GM06990 (cell line): ENCODE measurements around the gene TPPP.

Source experiments
- DNase-seq: peaks from one replicate; pipeline ENCODE4 v3.0.0-alpha.2; 2011; ENCODE audit not compliant: insufficient read length; ENCODE audit errors: extremely low read depth
- H3K27me3 ChIP-seq: replicated peaks from 2 replicates; pipeline ENCODE4 v1.6.0; 2011; ENCODE audit warnings: low read length; ENCODE audit not compliant: control insufficient read depth, insufficient read depth
- H3K36me3 ChIP-seq: 2 replicates; pipeline ENCODE4 v1.5.1; 2011; ENCODE audit warnings: low read length; ENCODE audit not compliant: control insufficient read depth, insufficient read depth
- H3K4me3 ChIP-seq: replicated peaks from 2 replicates; pipeline ENCODE4 v1.5.1; 2011; ENCODE audit warnings: low read depth, mild to moderate bottlenecking, control low read depth, low read length
- TF ChIP-seq, protein P1 (sequence below): IDR thresholded peaks from 2 replicates; pipeline ENCODE4 v1.5.1; 2011; ENCODE audit warnings: low read length, control low read depth, mild to moderate bottlenecking, inconsistent platforms; ENCODE audit not compliant: insufficient read depth, poor library complexity, severe bottlenecking

TPPP gene

DNA sequence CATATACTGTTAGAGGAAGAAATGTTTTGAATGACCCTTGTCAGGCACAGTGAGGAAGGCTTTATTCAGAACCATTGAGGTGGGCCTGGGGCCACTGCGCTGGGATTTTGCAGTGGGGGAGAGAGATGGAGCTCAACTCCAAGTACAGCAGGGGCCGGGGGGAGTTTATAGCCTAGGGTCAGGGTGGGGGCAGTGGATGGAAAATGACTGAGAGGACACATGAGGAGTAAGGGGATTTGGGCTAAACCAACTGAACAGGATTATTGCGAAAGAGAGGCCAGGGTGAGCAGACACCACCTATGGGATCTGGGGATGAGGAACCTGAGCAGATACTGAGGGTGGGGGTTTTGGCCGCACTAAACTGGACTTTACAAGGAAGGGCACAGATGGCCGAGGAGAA is 74.7 kb downstream of the TPPP start:
- Histone ChIP-seq H3K27me3 (no peaks in the 10 kb centered on the region), H3K36me3 (peaks cover 14% of the 10 kb centered on the region), H3K4me3 (no peak overlapping the region)
- TF ChIP-seq, protein P1, sequence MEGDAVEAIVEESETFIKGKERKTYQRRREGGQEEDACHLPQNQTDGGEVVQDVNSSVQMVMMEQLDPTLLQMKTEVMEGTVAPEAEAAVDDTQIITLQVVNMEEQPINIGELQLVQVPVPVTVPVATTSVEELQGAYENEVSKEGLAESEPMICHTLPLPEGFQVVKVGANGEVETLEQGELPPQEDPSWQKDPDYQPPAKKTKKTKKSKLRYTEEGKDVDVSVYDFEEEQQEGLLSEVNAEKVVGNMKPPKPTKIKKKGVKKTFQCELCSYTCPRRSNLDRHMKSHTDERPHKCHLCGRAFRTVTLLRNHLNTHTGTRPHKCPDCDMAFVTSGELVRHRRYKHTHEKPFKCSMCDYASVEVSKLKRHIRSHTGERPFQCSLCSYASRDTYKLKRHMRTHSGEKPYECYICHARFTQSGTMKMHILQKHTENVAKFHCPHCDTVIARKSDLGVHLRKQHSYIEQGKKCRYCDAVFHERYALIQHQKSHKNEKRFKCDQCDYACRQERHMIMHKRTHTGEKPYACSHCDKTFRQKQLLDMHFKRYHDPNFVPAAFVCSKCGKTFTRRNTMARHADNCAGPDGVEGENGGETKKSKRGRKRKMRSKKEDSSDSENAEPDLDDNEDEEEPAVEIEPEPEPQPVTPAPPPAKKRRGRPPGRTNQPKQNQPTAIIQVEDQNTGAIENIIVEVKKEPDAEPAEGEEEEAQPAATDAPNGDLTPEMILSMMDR: no peak
- no peak for DNase-seq

DNA sequence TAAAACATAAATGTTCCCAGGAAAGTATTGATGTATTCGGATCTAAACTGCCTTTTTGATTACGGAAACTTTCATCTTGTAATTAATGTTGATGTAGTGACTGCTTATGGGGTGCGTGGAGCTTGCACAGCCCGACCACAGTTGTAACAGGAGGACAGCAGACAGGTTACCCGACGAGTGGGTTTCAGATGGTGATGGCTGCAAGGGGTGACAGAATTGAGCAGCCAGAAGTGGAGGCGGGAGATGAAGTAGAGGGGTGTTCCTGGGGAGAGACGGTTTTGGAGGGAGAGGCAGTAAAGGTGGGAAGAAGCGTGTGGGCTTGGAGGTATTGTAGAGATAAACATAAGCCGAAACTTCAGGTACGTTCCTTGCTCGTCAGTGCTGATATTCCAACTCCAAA is 75.3 kb downstream of the TPPP start:
- TF ChIP-seq, protein P1: no peak
- Histone ChIP-seq H3K27me3 (no peaks in the 10 kb centered on the region), H3K36me3 (peaks cover 14% of the 10 kb centered on the region), H3K4me3 (no peak overlapping the region)
- no peak for DNase-seq

DNA sequence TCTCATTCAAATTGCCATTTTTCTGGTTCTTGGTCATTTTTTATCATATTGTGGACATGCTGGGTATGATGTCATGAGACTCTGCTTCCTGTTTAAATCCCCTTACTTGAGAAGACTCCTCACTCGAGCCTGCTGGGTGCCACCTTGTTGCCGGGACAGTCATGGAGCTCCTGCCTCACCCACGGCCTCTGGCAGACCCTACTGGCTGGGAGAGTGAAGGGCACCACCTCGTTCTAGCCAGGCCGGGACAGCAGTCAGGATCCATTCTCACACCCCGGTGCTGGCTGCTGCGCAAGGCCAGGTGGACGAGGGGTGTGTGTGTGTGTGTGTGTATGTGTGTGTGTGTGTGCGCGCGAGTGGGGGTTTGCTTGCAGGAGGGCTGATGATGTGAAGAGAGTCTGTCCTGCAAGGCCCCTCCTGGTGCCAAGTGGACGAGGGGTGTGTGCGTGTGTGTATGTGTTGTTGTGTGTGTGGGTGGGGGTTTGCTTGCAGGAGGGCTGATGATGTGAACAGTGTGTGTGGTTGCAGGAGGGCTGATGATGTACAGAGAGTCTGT is 76.6 kb downstream of the TPPP start:
- H3K36me3 ChIP-seq: peaks cover 11% of the 10 kb centered on the region
- H3K4me3 ChIP-seq: no peak overlapping the region
- no peak for DNase-seq
- no peaks in the 10 kb centered on the region for H3K27me3 ChIP-seq
- TF ChIP-seq, protein P1: no peak

DNA sequence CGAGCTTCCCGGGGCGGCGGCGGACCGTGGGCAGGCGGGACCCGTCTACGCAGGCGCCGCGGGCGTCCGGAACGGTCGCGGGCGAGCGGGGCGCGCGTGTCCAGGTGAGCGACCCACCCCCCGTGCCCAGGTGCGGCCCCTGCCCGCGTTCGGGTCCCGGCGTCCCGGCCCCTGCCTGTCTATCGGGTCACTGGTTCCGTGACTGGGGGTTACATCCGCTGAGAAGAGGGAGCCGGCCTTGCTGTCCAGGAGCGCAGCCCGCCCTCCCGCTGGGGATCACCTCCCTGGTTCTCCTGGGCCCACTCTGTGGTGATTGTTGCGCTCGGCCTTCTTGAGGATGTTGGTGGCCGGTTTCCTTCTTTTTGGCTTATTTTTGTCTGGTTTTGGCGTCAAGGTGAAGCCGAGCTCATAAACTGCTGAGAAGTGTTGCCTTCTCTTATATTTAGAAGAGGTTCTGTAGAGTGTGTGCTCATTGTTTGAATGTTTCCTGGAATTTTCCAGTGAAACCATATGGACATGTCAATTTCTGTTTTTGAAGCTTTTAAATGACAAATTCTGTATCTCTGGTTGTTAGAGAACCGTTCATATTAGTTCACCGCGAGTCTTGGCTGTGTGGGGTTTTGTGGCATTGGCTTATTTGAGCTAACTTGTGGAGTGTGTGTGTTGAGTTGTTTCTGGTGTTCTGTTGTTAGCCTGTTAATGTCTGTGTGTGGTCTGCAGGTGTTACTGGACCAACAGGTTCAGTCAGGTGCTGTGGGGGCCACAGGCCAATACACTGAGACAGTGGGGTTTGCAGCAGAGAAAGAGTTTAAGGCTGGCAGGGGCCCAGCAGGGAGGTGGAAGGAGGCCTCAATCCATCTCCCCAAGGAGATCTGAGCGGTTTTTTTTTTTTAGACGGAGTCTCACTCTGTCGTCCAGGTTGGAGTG is 80.4 kb downstream of the TPPP start:
- H3K4me3 ChIP-seq: peak overlapping the region; percentile 87

DNA sequence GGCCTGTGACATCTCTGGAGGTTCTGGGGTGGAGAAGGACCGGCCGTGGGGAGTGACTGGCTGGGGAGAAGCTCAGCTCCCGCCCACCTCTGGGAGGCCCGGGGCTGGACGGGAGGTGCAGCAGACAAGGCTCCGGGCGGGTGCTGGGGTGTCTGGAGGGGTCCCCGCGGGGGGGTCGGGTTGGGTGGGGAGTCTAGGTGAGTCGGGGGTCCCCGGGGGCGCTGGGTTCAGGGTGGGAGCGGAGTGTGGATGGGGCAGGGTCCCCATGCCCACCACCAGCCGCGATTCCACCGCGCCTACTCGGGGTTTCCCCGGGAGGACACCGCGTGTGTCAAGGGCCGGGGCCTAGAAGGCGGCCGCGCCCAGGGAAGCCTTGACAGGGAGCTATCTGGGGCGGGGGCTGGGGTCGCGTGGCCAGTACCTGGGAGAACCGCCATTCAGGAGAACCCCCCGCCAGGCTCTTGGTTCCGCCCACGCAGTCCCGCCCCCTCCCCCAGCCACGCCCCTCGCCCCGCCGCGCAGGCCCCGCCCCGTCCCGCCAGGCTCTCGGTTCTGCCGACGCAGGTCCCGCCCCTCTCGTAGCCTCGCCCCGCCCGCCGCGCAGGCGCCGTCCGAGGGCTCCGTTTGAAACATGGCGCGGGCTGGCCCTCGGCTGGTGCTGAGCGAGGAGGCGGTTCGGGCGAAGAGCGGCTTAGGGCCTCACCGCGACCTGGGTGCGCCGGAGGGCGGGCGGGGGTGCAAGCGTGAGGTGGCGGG is 81.2 kb downstream of the TPPP start, which contains the start of gene CEP72:
CEP72 (plus strand) TSS at position 610 of the 756 bp plus-strand sequence; CDS start at position 632, 22 bp downstream.
- DNase-seq: peak; percentile 91
- Histone ChIP-seq H3K27me3 (no peaks in the 10 kb centered on the region), H3K36me3 (no peaks in the 10 kb centered on the region; the same call in 1 of the 2 replicates), H3K4me3 (peak within 1 kb of the TSS; percentile 87)
- TF ChIP-seq, protein P1: no peak

More for the DNA sequence above, 80.4 kb downstream of the TPPP start:
- H3K36me3 ChIP-seq: no peaks in the 10 kb centered on the region; the same call in none of the 2 replicates
- DNase-seq: no peak
- TF ChIP-seq, protein P1: no peak
- no peaks in the 10 kb centered on the region for H3K27me3 ChIP-seq
